H1 (cell line): ENCODE measurements around the gene DCP1B. TPM values are rescaled to one million over a fixed set of nuclear protein-coding genes. Genes with fewer than 3 reads are reported as not detected.
A peak's percentile ranks its signal among the peaks of the same experiment; 100 is the strongest.

Experiments used
- CTCF ChIA-PET: fragments of 300-600 bp; sonication (Branson Sonifier 250); formaldehyde crosslinking; loops from one replicate; lab custom pipeline; 2021; ENCODE audit not compliant: partially characterized antibody; lab: Charles Lee
- POLR2A ChIA-PET: fragments of 300-600 bp; sonication (Branson Sonifier 250); formaldehyde crosslinking; loops from one replicate; lab custom pipeline; 2021; ENCODE audit warnings: inconsistent platforms; ENCODE audit not compliant: partially characterized antibody; lab: Charles Lee
- DNase-seq, 2 experiments: peaks; one replicate each; pipeline versions ENCODE4 v3.0.0 to v3.0.0-alpha.2; 2010 to 2022; ENCODE audit warnings: low spot score in 2 of 2, low read depth in 1 of 2, mixed read lengths in 1 of 2
- FAIRE-seq: peaks from 2 replicates; lab custom pipeline; 2011; peaks lifted over from hg19 to GRCh38; lab: Jason Lieb, UNC
- H2AFZ ChIP-seq: 2 replicates; pipeline ENCODE4 v1.8.1; 2012; ENCODE audit warnings: low read length, inconsistent platforms
- H2AK5ac ChIP-seq: 2 replicates; pipeline ENCODE4 v1.6.1; 2013; ENCODE audit warnings: low read depth, low read length
- H2BK120ac ChIP-seq: replicated peaks from 2 replicates; pipeline ENCODE3; 2013; ENCODE audit warnings: low read depth, low read length, inconsistent platforms
- H2BK12ac ChIP-seq: 2 replicates; pipeline ENCODE4 v1.6.1; 2013; ENCODE audit warnings: low read depth, low read length
- H2BK15ac ChIP-seq: 2 replicates; pipeline ENCODE4 v1.6.1; 2013; ENCODE audit warnings: low read length
- H2BK20ac ChIP-seq: 2 replicates; pipeline ENCODE4 v1.6.1; 2013; ENCODE audit warnings: low read length
- H2BK5ac ChIP-seq: 2 replicates; pipeline ENCODE4 v1.6.1; 2013; ENCODE audit warnings: low read depth, low read length
- H3K14ac ChIP-seq: 2 replicates; pipeline ENCODE4 v1.6.1; 2013; ENCODE audit warnings: inconsistent platforms; ENCODE audit not compliant: insufficient read length
- H3K18ac ChIP-seq: 2 replicates; pipeline ENCODE4 v1.6.1; 2013; ENCODE audit warnings: low read length; ENCODE audit errors: extremely low read depth
- H3K23ac ChIP-seq: 2 replicates; pipeline ENCODE4 v1.6.1; 2013; ENCODE audit warnings: inconsistent platforms; ENCODE audit not compliant: insufficient read length
- H3K23me2 ChIP-seq: 2 replicates; pipeline ENCODE4 v1.6.1; 2013; ENCODE audit warnings: low read depth, low read length
- H3K27ac ChIP-seq: 2 replicates; pipeline ENCODE4 v1.6.1; 2011; ENCODE audit warnings: low read depth, low read length, inconsistent platforms
- H3K27me3 ChIP-seq, 4 experiments: replicated peaks in 1 of 4; 1 replicate in 1 of 4; 2 replicates in 3 of 4; pipeline versions ENCODE4 v1.6.1 to v1.8.1; 2011 to 2013; ENCODE audit warnings: low read length in 3 of 4, mild to moderate bottlenecking in 3 of 4, inconsistent platforms in 2 of 4, mixed read lengths in 2 of 4, moderate library complexity in 1 of 4; ENCODE audit not compliant: control insufficient read depth in 3 of 4, insufficient read depth in 3 of 4; ENCODE audit errors: extremely low read depth in 1 of 4
- H3K36me3 ChIP-seq, 4 experiments: 2 replicates each; pipeline versions ENCODE4 v1.6.1 to v1.8.1; 2011 to 2013; ENCODE audit warnings: mild to moderate bottlenecking in 4 of 4, low read length in 3 of 4, moderate library complexity in 2 of 4, control low read depth in 1 of 4, inconsistent platforms in 1 of 4; ENCODE audit not compliant: insufficient read depth in 4 of 4, control insufficient read depth in 2 of 4
- H3K4ac ChIP-seq: replicated peaks from 2 replicates; pipeline ENCODE3; 2013; ENCODE audit warnings: low read length, low read depth, mixed read lengths, inconsistent platforms; ENCODE audit not compliant: insufficient read length
- H3K4me1 ChIP-seq, 4 experiments: replicated peaks in 1 of 4; 1 replicate in 1 of 4; 2 replicates in 3 of 4; pipeline versions ENCODE4 v1.6.1 to v1.8.1; 2011 to 2013; ENCODE audit warnings: low read length in 3 of 4, inconsistent platforms in 2 of 4, mixed read lengths in 1 of 4; ENCODE audit not compliant: insufficient read depth in 4 of 4, control insufficient read depth in 3 of 4
- H3K4me2 ChIP-seq, 2 experiments: 2 replicates each; pipeline versions ENCODE4 v1.6.1 to v1.8.1; 2011 to 2013; ENCODE audit warnings: low read depth in 2 of 2, low read length in 2 of 2, control low read depth in 1 of 2, inconsistent platforms in 1 of 2, mild to moderate bottlenecking in 1 of 2; ENCODE audit not compliant: insufficient read depth in 1 of 2
- H3K4me3 ChIP-seq, 4 experiments: fragments of 200-600, 300-600 bp in 1 of 4; sonication (generic), shearing (Covaris generic), sonication (Bioruptor Twin) in 1 of 4; 2 replicates each; pipeline versions ENCODE4 v1.5.1 to v1.8.1; 2011 to 2016; ENCODE audit warnings: low read length in 4 of 4, low read depth in 3 of 4, control low read depth in 2 of 4, inconsistent platforms in 2 of 4, mild to moderate bottlenecking in 2 of 4, mixed read lengths in 1 of 4, moderate library complexity in 1 of 4; ENCODE audit not compliant: insufficient read depth in 2 of 4; ENCODE audit errors: extremely low read depth in 1 of 4
- H3K56ac ChIP-seq: replicated peaks from 2 replicates; pipeline ENCODE3; 2013; ENCODE audit warnings: low read depth, mild to moderate bottlenecking, mixed read lengths, low read length, inconsistent platforms; ENCODE audit not compliant: insufficient read length
- H3K79me1 ChIP-seq: 2 replicates; pipeline ENCODE4 v1.6.1; 2013; ENCODE audit warnings: low read depth, low read length, control low read depth
- H3K79me2 ChIP-seq, 2 experiments: 2 replicates each; pipeline versions ENCODE4 v1.6.1 to v1.8.1; 2012 to 2013; ENCODE audit warnings: low read length in 2 of 2, mild to moderate bottlenecking in 2 of 2, inconsistent platforms in 1 of 2; ENCODE audit not compliant: insufficient read depth in 2 of 2, control insufficient read depth in 1 of 2
- H3K9ac ChIP-seq, 4 experiments: replicated peaks in 1 of 4; 1 replicate in 1 of 4; 2 replicates in 3 of 4; pipeline versions ENCODE4 v1.6.1 to v1.8.1; 2011 to 2013; ENCODE audit warnings: low read depth in 3 of 4, low read length in 3 of 4, control low read depth in 2 of 4, mild to moderate bottlenecking in 2 of 4, moderate library complexity in 2 of 4, inconsistent platforms in 1 of 4; ENCODE audit errors: extremely low read depth in 1 of 4
- H3K9me3 ChIP-seq, 2 experiments: 2 replicates each; pipeline versions ENCODE4 v1.6.1 to v1.8.1; 2012 to 2013; ENCODE audit warnings: mild to moderate bottlenecking in 2 of 2, moderate library complexity in 2 of 2, control low read depth in 1 of 2, inconsistent platforms in 1 of 2, low read depth in 1 of 2, low read length in 1 of 2, mixed read lengths in 1 of 2; ENCODE audit not compliant: insufficient read depth in 2 of 2
- H4K20me1 ChIP-seq, 2 experiments: replicated peaks in 1 of 2; 2 replicates each; pipeline versions ENCODE3 to v1.8.1; 2011 to 2013; ENCODE audit warnings: inconsistent platforms in 2 of 2, low read length in 2 of 2, mild to moderate bottlenecking in 1 of 2; ENCODE audit not compliant: insufficient read depth in 2 of 2, control insufficient read depth in 1 of 2
- H4K5ac ChIP-seq: 2 replicates; pipeline ENCODE4 v1.6.1; 2013; ENCODE audit warnings: low read length, low read depth, mixed read lengths, inconsistent platforms; ENCODE audit not compliant: insufficient read length
- H4K8ac ChIP-seq: 2 replicates; pipeline ENCODE4 v1.8.0; 2013; ENCODE audit warnings: mild to moderate bottlenecking, moderate library complexity, low read length, inconsistent platforms; ENCODE audit not compliant: insufficient read depth; ENCODE audit errors: extremely low read depth
- H4K91ac ChIP-seq: replicated peaks from 2 replicates; pipeline ENCODE3; 2013; ENCODE audit warnings: low read length, mixed read lengths, inconsistent platforms; ENCODE audit not compliant: insufficient read length
- HDAC2 ChIP-seq, 2 experiments: fragments of 300-600 bp in 1 of 2; sonication (generic) in 1 of 2; IDR thresholded peaks; 2 replicates each; pipeline ENCODE4 v1.6.1; 2011 to 2012; ENCODE audit warnings: low read depth in 2 of 2, low read length in 2 of 2, mild to moderate bottlenecking in 2 of 2, moderate library complexity in 2 of 2, borderline replicate concordance in 1 of 2, inconsistent platforms in 1 of 2
- KDM1A ChIP-seq: fragments of 200-600, 300-600 bp; sonication (generic); IDR thresholded peaks from 2 replicates; pipeline ENCODE4 v1.7.1; 2016; ENCODE audit warnings: mild to moderate bottlenecking, low read length, borderline replicate concordance
- POLR2A ChIP-seq, 2 experiments: IDR thresholded peaks; 1 replicate in 1 of 2; 2 replicates in 1 of 2; pipeline ENCODE4 v1.6.1; 2011; ENCODE audit warnings: low read depth in 2 of 2, low read length in 2 of 2, mild to moderate bottlenecking in 2 of 2; ENCODE audit errors: control extremely low read depth in 1 of 2
- RBBP5 ChIP-seq: IDR thresholded peaks from 2 replicates; pipeline ENCODE4 v1.7.1; 2012; ENCODE audit warnings: low read depth, mild to moderate bottlenecking, inconsistent platforms, low read length, moderate library complexity, borderline replicate concordance
- SAP30 ChIP-seq: fragments of 300-600 bp; sonication (generic); IDR thresholded peaks from 2 replicates; pipeline ENCODE4 v1.7.1; 2012; ENCODE audit warnings: low read length, moderate library complexity, mild to moderate bottlenecking, inconsistent platforms; ENCODE audit not compliant: insufficient read depth, insufficient replicate concordance
- TAF7 ChIP-seq: optimal IDR thresholded peaks from 2 replicates; pipeline ENCODE3; 2011; ENCODE audit warnings: low read depth, mild to moderate bottlenecking, inconsistent platforms, low read length, moderate library complexity, borderline replicate concordance
- WGBS, 2 experiments: shearing (Covaris generic) in 1 of 2; methylation state at CpG; one replicate each; pipeline versions ENCODE4 v1.1.6 to v1.1.7; 2013 to 2015; ENCODE audit warnings: low lambda C conversion rate in 2 of 2, mixed read lengths in 2 of 2, inconsistent platforms in 1 of 2, low coverage in 1 of 2, missing lambda C conversion rate in 1 of 2; ENCODE audit not compliant: insufficient replicate concordance in 2 of 2, insufficient coverage in 1 of 2, insufficient read length in 1 of 2; ENCODE audit errors: extremely low coverage in 1 of 2, missing lambda C conversion rate in 1 of 2; 5-methylcytosine and 5-hydroxymethylcytosine counted together
- polyA plus RNA-seq, 7 experiments: library from polyadenylated mRNA; depleted of rRNA in 3 of 7; stranded (reverse) in 5 of 7; unstranded in 2 of 7; fragments of >200 nt in 5 of 7; fragments of 200-250 nt in 2 of 7; gene quantifications; 1 replicate in 5 of 7; 2 replicates in 1 of 7; 4 replicates in 1 of 7; pipeline versions ENCODE4 v1.2.1 to v1.2.3, GENCODE V29; 2011 to 2013; ENCODE audit warnings: missing spikeins in 2 of 7, mixed read lengths in 2 of 7
- total RNA-seq: library from RNA; stranded (reverse); fragmentation: NEBNext Ultra II Directional; extraction: Animal tissue kit (Norgen Biotek cat#: 25700); gene quantifications from 2 replicates; pipeline ENCODE4 v1.2.1, GENCODE V29; 2021

Gene DCP1B
- total and polyA plus RNA-seq, 2 of the 8 experiments (the other 6 are each of a cell fraction or from before 2014, with no cell fraction given), result 14.8 to 29.0 TPM

- no peak overlapping the region; a peak in 1 of 4 replicates for H3K4me2 ChIP-seq
- H3K56ac ChIP-seq, result no peak overlapping the region
- CTCF ChIA-PET, result interaction anchor here (0.7 to 2.2 kb wide), 8 partner anchors 9 to 242 kb away, joined by 3 to 9 read pairs (median 5); no protein-coding TSS in a partner anchor
- H3K27ac ChIP-seq, result no peak overlapping the region
- peaks cover 12 to 36% (median 29%) of the 10 kb centered on the region in 4 experiments for H3K27me3 ChIP-seq
- H4K8ac ChIP-seq, result no peak overlapping the region
- no peak overlapping the region for H2BK20ac ChIP-seq
- TF ChIP-seq SAP30 (no peak), TAF7 (no peak), KDM1A (peak; percentile 63; the same call in 1 of the 2 replicates), RBBP5 (no peak), POLR2A (IDR thresholded peaks at IDR 0.05; ENCODE audit: control extremely low read depth in 1 of 2, low read depth in 2 of 2, low read length in 2 of 2) (no peak), HDAC2 (IDR thresholded peaks at IDR 0.05; ENCODE audit: borderline replicate concordance in 1 of 2, low read depth in 2 of 2, low read length in 2 of 2) (0 out of 4 replicates have a peak, but pooled peaks of 1 of the 2 experiments have one; percentile 41)
- H3K79me1 ChIP-seq, result no peaks in the 10 kb centered on the region; the same call in 1 of the 2 replicates
- DNase-seq (no peak), FAIRE-seq (no peak)
- H2BK12ac ChIP-seq, result peak overlapping the region; percentile 51; the same call in 1 of the 2 replicates
- peaks cover 11% of the 10 kb centered on the region; the same call in 1 of the 2 replicates for H3K23me2 ChIP-seq
- 0 out of 2 replicates have a peak overlapping the region, but pooled peaks have one; percentile 37 for H2BK15ac ChIP-seq
- H3K14ac ChIP-seq, result no peak overlapping the region
- no peak overlapping the region for H4K91ac ChIP-seq
- no peak overlapping the region for H2BK5ac ChIP-seq
- WGBS, 2 experiments, result 61% methylated on average over 8 of the region's 8 CpGs; no CpG with 5 or more reads in 1 of the 2 experiments
- H2AFZ ChIP-seq, result no peak overlapping the region
- H3K4ac ChIP-seq, result no peak overlapping the region
- no peak overlapping the region for H3K9ac ChIP-seq
- H3K4me3 ChIP-seq, result peak overlapping the region in 1 of 4 experiments; percentile 16; a peak in 1 of 8 replicates
- H3K18ac ChIP-seq, result 0 out of 2 replicates have a peak overlapping the region, but pooled peaks have one; percentile 7
- no peaks in the 10 kb centered on the region for H3K9me3 ChIP-seq
- H3K36me3 ChIP-seq, result no peaks in the 10 kb centered on the region
- peak overlapping the region; percentile 13 for H2BK120ac ChIP-seq
- peaks cover 0 to 2% of the 10 kb centered on the region in 2 experiments for H4K20me1 ChIP-seq
- POLR2A ChIA-PET, result interaction anchor here (1.5 kb wide), 1 partner anchor 46 kb away, joined by 8 read pairs; the partner anchor contains the start of gene DCP1B
- H2AK5ac ChIP-seq, result no peak overlapping the region
- H3K23ac ChIP-seq, result no peak overlapping the region
- H3K79me2 ChIP-seq, result no peaks in the 10 kb centered on the region
- H4K5ac ChIP-seq, result no peak overlapping the region
- peaks cover 5 to 8% (median 7%) of the 10 kb centered on the region in 4 experiments for H3K4me1 ChIP-seq
Measured at GRCh38 chr12:2049604-2050540, 45.6 kb upstream of the DCP1B start.
